Activated CD8-positive, alpha-beta memory T cell treated with anti-CD3 and anti-CD28 coated beads, Interleukin-2, amount 50 U/mL, for 4 hours (primary cell): ENCODE data around the gene HINFP.
A peak's percentile ranks its signal among the peaks of the same experiment; 100 is the strongest.
"Not testable (repeated sequence)": the region's sequence is repeated elsewhere in the genome, so short reads cannot be mapped to it uniquely, and the experiment has no call there.

Source experiments
- DNase-seq: peaks from one replicate; pipeline ENCODE4 v3.0.0-alpha.2; 2020

HINFP gene

GRCh38 chr11:119158467-119158866, 37.1 kb downstream of the HINFP start:
- no peak for DNase-seq

- no peak for DNase-seq
These were observed 38.8 kb downstream of the HINFP start for GRCh38 chr11:119160151-119160550.

DNA sequence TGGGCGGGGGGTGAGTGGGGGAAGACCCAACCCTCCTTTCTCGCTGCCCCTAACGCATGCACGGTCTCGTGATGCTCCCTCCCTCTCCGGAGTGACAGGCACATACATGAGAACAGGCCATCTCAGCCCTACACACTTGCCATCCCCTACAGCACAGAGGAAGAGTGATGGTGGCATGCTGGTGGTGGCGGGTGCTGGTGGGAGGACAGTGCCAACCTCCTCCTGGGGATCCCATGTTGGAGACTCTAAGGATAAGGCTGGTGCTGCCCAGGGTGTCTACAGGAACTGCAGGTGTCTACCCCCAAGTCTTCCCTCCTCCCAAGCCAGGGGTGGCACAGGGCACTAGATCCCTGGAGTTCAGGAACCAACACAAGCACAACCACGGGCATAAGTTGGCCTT, 40.5 kb downstream of the HINFP start:
- DNase-seq, result no peak

DNA sequence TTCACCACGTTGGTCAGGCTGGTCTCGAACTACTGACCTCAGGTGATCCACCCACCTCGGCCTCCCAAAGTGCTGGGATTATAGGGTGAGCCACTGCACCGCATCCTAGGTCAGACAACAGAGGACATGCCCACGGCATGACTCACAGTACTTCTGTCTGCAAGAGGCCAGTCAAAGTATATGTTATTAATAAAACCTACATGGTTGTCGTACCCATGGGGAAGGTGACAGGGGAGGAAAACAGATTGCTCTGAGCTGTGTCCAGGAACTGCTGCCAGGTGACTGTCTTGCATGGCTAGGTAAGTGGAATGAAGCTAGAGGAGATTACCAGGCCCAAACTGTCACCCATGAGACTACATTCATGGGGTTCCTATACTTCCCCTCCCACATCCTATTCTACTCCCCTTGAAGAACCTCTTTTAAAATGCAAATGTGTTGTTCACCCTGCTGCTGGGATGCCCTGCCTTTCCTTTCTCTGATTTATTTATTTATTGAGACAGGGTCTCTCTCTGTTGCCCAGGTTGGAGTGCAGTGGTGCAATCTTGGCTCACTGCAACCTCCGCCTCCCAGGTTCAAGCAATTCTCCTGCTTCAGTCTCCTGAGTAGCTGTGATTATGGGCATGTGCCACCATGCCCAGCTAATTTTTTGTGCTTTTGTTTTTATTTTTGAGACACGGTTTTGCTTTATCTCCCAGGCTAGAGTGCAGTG, 45.1 kb downstream of the HINFP start:
- no peak for DNase-seq

GRCh38 chr11:119167077-119167458, 45.7 kb downstream of the HINFP start:
- DNase-seq, result not testable (repeated sequence)

DNA sequence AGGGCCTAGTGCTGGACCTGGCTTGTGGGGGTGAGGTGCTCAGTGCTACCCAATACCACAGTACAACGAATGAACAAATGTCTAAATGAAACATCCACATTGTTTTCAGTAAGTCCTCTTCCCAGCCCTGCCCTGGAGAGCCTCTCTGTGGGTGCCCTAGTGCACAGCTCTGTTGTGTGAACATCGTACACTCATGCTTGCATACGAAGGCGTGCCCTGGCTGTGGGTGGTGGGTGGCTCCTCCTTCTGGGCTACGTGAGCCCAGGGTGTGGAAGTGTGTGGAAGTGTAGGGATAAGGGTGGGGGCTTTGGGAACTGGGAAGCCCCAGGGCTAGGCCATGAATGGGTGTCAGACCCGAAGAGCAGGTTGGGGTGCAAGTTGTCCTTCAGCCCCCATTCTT, 46.6 kb downstream of the HINFP start:
- no peak for DNase-seq

DNA sequence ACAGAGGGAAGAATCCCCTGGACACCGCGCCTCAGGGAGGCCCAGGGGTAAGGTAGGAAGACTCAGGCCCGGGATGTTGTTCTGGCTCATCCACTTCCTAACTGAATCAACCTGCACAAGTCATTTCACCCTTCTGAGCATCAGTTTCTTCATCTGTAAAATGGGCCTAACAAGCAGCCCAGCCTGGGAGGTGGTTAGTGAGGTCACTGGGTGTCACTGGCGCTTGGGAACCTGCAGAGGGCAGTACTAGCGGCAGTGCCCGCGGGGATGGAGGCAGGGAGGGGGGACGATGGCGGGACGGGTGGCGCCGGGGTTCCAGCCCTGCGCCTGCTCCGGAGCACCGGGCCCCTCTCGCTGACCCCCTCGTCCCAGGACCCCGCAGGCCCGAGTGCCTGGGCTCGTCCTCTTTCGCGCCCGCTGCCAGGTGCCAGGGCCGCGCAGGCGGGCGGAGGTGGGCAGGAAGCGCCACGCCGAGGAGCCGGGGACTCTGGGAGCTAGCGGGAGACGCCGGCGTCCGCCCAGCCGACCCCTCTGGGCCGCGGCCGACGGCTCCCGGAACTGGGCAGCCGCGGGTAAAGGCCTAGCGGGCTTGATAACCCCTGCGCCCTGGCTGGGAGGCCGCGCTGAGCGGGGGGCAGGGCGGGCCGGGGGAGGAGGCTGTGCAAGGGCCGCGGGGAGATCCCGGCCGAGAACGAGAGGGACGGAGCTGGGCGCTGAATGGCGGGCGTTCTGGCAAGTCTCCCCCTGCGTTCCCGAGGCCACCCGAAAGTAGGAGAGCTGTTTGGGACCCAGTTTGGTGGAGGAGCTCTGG, 47.3 kb downstream of the HINFP start, which contains the start of gene NLRX1:
Gene NLRX1, plus strand, starts transcription at position 255 of the 811 bp plus-strand sequence. CDS start 2,679 bp downstream, outside the sequence.
- DNase-seq, result peak; percentile 80

- DNase-seq, result no peak
These were observed 47.9 kb downstream of the HINFP start for GRCh38 chr11:119169282-119169719.

DNA sequence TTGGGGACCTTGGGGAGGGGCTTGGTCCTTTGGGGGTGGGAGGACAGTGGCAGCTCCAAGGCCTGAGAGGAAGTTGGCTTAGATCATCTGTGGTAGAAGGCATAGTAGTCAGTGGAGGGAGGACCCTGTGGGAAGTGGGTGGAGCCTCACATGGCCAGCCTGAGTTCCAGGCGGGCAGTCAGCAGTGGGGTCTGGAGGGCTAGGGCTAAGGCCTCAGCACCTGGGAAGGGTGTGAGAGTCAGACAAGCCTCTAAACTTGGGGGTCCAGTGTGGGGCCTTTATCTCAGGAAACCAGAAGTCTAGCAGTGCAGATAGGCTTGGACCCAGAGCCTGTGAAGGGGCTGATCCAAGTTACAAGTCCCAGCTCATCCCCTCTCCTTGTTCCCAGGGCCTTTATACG, 51.1 kb downstream of the HINFP start:
- no peak for DNase-seq

DNA sequence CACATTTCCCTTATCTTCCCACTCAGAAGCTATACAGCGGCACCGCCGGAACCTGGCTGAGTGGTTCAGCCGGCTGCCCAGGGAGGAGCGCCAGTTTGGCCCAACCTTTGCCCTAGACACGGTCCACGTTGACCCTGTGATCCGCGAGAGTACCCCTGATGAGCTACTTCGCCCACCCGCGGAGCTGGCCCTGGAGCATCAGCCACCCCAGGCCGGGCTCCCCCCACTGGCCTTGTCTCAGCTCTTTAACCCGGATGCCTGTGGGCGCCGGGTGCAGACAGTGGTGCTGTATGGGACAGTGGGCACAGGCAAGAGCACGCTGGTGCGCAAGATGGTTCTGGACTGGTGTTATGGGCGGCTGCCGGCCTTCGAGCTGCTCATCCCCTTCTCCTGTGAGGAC, 52.1 kb downstream of the HINFP start:
- DNase-seq, result no peak

DNA sequence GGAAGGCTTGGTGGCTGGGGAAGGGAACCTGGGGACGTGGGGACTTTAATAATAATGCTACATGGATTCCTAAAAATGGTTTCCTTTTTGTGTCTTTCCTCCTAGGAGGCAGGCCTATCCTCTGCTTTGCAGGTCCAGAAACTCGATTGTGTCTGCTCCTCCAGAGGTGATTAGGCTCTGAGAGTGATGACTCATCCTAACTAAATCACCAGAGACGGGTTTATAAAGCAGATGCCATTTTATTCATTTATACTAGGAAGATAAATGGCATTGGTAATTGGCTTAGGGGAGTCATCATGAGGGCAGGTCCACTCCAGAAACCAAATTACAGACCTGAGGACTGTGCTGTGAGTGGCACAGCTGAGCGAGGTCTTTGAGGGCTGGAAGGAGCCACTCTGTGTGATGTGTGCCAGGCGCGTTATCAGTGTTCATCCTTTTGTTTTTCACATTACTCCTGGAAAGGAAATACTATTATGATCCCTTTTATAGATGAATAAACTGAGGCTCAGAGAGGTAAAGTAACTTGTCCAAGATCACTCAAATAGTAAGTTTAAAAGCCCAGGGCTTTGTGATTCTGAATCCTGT, 54.2 kb downstream of the HINFP start:
- no peak for DNase-seq

DNA sequence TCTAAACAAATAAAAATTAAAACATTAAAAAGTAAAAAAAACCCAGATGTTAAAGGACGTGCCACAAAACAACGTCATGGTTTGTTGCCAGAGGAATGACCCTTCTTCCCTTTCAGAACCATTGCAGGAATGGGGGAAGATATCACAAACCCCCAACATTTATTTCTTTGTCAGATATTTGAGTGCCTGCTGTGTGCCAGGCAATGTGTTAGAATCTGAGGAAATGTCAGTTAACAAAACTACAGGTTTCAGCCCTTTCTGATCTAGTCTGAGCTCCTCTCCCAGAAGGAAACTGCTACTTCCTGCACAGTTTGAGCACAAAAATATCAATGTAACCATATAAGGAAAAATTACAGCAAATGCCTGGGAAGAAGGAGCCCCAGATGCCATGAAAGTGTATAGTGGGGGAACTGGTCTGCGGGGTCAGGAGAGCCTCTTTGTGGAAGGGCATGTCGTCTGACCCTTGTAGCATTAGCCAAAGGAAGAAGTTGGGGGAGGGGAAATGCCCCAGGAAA, 56.8 kb downstream of the HINFP start:
- DNase-seq, result no peak

DNA sequence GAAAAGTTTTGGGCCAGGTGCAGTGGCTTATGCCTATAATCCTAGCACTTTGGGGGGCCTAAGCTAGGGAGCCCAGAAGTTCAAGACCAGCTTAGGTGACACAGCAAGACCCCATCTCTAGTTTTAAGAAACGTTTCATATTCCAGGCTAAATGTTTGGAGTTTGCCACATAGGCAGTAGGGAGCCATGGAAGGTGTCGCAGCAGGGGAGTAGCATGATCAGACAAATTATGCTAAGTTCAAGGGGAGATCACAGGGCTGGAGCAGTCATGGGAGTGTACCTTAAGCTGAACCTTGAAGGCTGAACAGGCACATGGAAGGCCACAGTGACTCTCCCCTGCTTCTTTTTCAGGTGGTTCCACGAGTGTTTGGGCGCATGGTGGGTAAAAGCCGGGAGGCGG, 58.0 kb downstream of the HINFP start:
- no peak for DNase-seq

DNA sequence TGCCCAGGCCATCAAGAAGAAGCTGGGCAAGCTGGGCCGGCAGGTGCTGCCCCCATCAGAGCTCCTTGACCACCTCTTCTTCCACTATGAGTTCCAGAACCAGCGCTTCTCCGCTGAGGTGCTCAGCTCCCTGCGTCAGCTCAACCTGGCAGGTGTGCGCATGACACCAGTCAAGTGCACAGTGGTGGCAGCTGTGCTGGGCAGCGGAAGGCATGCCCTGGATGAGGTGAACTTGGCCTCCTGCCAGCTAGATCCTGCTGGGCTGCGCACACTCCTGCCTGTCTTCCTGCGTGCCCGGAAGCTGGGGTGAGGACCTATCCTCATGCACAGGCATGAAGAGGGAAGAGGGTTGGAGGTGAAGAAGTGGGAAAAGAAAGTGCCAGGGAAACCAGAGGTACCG, 58.6 kb downstream of the HINFP start:
- no peak for DNase-seq

GRCh38 chr11:119180729-119181676, 59.6 kb downstream of the HINFP start:
- DNase-seq, result no peak

- DNase-seq, result no peak
These were observed 60.5 kb downstream of the HINFP start for GRCh38 chr11:119181677-119182412.

GRCh38 chr11:119184399-119184798, 63.0 kb downstream of the HINFP start:
- DNase-seq, result not testable (repeated sequence)
